Glutamatergic neuron (in vitro differentiated cells): Measurements from ENCODE around the gene TOX2. TPM values are rescaled to one million over a fixed set of nuclear protein-coding genes. Genes with fewer than 3 reads are reported as not detected.

Source experiments
- DNase-seq: peaks from one replicate; pipeline ENCODE4 v3.0.0; 2022
- H3K27ac Mint-ChIP-seq: one replicate; pipeline ENCODE4 v1.8.0; 2020; ENCODE audit warnings: mild to moderate bottlenecking, mixed read lengths, inconsistent platforms; ENCODE audit not compliant: unreplicated experiment
- H3K27me3 Mint-ChIP-seq: one replicate; pipeline ENCODE4 v1.8.0; 2020; ENCODE audit warnings: mild to moderate bottlenecking, moderate library complexity, mixed read lengths, inconsistent platforms; ENCODE audit not compliant: unreplicated experiment
- H3K36me3 Mint-ChIP-seq: one replicate; pipeline ENCODE4 v1.8.0; 2020; ENCODE audit warnings: mild to moderate bottlenecking, mixed read lengths, inconsistent platforms; ENCODE audit not compliant: unreplicated experiment
- H3K4me1 Mint-ChIP-seq: one replicate; pipeline ENCODE4 v1.8.0; 2020; ENCODE audit warnings: mild to moderate bottlenecking, low read depth, mixed read lengths, inconsistent platforms; ENCODE audit not compliant: unreplicated experiment
- H3K4me3 Mint-ChIP-seq: one replicate; pipeline ENCODE4 v1.8.0; 2020; ENCODE audit warnings: mild to moderate bottlenecking, mixed read lengths, inconsistent platforms; ENCODE audit not compliant: unreplicated experiment
- H3K9me3 Mint-ChIP-seq: one replicate; pipeline ENCODE4 v1.8.0; 2020; ENCODE audit warnings: mild to moderate bottlenecking, moderate library complexity, mixed read lengths, inconsistent platforms; ENCODE audit not compliant: unreplicated experiment
- total RNA-seq: library from RNA; stranded (reverse); fragmentation: NEBNext Ultra II Directional; extraction: Animal tissue kit (Norgen Biotek cat#: 25700); gene quantifications from one replicate; pipeline ENCODE4 v1.2.1, GENCODE V29; 2021; ENCODE audit not compliant: unreplicated experiment
- TF ChIP-seq, protein P1 (sequence below): fragments of 200-600 bp; sonication (generic); IDR thresholded peaks from one replicate; pipeline ENCODE4 v1.5.0; 2021; ENCODE audit not compliant: partially characterized antibody, unreplicated experiment

The TOX2 gene
- total RNA-seq, 1 donor from 2014 or later = 11.0 TPM

GRCh38 chr20:43942201-43942590 lies 27.5 kb downstream of the TOX2 start:
- Mint-ChIP-seq H3K9me3 (peaks cover 3% of the 10 kb centered on the region), H3K36me3 (no peaks in the 10 kb centered on the region), H3K4me3 (no peak overlapping the region), H3K27me3 (peaks cover 2% of the 10 kb centered on the region), H3K27ac (peak overlapping the region; percentile 15), H3K4me1 (no peaks in the 10 kb centered on the region)
- no peak for DNase-seq
- TF ChIP-seq, protein P1, sequence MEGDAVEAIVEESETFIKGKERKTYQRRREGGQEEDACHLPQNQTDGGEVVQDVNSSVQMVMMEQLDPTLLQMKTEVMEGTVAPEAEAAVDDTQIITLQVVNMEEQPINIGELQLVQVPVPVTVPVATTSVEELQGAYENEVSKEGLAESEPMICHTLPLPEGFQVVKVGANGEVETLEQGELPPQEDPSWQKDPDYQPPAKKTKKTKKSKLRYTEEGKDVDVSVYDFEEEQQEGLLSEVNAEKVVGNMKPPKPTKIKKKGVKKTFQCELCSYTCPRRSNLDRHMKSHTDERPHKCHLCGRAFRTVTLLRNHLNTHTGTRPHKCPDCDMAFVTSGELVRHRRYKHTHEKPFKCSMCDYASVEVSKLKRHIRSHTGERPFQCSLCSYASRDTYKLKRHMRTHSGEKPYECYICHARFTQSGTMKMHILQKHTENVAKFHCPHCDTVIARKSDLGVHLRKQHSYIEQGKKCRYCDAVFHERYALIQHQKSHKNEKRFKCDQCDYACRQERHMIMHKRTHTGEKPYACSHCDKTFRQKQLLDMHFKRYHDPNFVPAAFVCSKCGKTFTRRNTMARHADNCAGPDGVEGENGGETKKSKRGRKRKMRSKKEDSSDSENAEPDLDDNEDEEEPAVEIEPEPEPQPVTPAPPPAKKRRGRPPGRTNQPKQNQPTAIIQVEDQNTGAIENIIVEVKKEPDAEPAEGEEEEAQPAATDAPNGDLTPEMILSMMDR = no peak

DNA sequence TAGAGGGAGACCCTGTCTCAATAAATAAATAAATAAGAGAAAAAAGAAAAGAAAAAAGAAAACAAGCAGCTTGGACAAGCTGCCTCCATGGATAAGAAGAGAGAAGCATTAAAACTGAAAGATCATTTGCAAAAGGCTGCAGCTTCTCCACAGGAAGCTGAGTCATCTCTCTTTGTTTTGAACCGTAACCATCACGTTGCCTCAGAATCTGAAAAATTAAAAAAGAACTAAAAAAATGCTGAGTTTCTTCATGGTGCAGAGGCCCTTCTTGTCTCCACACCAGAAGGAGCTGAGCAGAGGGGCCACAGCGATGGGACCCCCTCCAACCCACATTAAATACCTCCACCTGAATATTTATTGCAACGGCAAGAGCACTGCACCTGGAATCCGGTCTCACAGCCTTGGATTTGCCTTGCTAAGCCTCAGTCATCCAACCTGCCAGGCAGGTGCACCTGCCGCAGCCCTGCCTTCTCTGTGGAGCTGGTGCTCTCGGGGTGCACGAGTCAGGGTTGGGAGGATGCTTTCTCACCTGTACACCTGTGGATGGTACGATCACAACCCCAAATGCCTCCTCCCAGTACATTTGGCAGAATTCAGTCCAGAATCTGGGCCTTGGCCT lies 28.1 kb downstream of the TOX2 start:
- DNase-seq = no peak
- H3K9me3 Mint-ChIP-seq = peaks cover 3% of the 10 kb centered on the region
- no peaks in the 10 kb centered on the region for H3K27me3 Mint-ChIP-seq
- no peak overlapping the region for H3K4me3 Mint-ChIP-seq
- TF ChIP-seq, protein P1 = no peak
- no peak overlapping the region for H3K27ac Mint-ChIP-seq
- H3K4me1 Mint-ChIP-seq = no peaks in the 10 kb centered on the region
- H3K36me3 Mint-ChIP-seq = no peaks in the 10 kb centered on the region

- no peaks in the 10 kb centered on the region for H3K36me3 Mint-ChIP-seq
- no peak for DNase-seq
- H3K27ac Mint-ChIP-seq = no peak overlapping the region
- TF ChIP-seq, protein P1 = no peak
- H3K9me3 Mint-ChIP-seq = peaks cover 3% of the 10 kb centered on the region
- H3K4me1 Mint-ChIP-seq = no peaks in the 10 kb centered on the region
- no peak overlapping the region for H3K4me3 Mint-ChIP-seq
- no peaks in the 10 kb centered on the region for H3K27me3 Mint-ChIP-seq
Observed at GRCh38 chr20:43943725-43944124, 29.1 kb downstream of the TOX2 start.

DNA sequence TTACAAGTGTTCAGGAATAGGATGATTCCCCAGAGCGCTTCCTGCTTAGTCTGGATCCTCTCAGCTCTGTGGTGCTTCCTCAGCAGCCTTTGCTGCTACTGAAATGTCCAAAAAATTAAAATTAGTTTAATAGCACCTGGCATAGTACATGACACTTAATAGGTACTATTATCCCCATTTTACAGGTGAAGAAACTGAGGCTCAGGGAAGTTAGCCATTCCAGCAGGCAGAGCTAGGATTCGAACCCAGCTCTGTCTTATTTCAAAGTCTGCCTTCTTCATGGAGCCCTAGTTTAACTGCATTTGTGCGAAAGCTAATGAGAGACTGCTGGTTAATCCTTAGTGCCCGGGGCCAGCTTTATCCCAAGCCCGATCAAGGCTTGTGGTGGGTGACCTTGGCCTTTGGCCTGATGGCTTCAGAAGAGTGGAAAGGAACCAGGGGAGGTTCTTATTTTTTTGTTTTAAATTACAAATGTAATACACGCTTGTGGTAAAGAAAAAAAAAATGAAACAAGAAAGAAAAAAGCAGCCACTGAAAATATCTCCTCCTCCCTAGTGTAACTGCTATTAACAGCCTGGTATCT lies 30.1 kb downstream of the TOX2 start:
- TF ChIP-seq, protein P1 = no peak
- Mint-ChIP-seq H3K27me3 (no peaks in the 10 kb centered on the region), H3K27ac (no peak overlapping the region), H3K9me3 (peaks cover 3% of the 10 kb centered on the region), H3K4me3 (no peak overlapping the region), H3K36me3 (no peaks in the 10 kb centered on the region), H3K4me1 (no peaks in the 10 kb centered on the region)
- DNase-seq = no peak

GRCh38 chr20:43945391-43946205 lies 30.9 kb downstream of the TOX2 start:
- TF ChIP-seq, protein P1 = no peak
- H3K36me3 Mint-ChIP-seq = no peaks in the 10 kb centered on the region
- no peaks in the 10 kb centered on the region for H3K27me3 Mint-ChIP-seq

More at GRCh38 chr20:43945391-43946205, 30.9 kb downstream of the TOX2 start:
- no peak overlapping the region for H3K27ac Mint-ChIP-seq
- no peak overlapping the region for H3K4me3 Mint-ChIP-seq
- no peak for DNase-seq
- no peaks in the 10 kb centered on the region for H3K4me1 Mint-ChIP-seq
- peaks cover 3% of the 10 kb centered on the region for H3K9me3 Mint-ChIP-seq
